HG02571 (cell line): Measurements from ENCODE around the gene FOXF1.

ENCODE experiments used
- ATAC-seq: cut with Tn5 transposase; IDR thresholded peaks from one replicate; pipeline ENCODE4 v1.9.1; 2021; ENCODE audit warnings: mild to moderate bottlenecking, moderate library complexity; ENCODE audit not compliant: unreplicated experiment

The FOXF1 gene

GRCh38 chr16:86492267-86492960 is 17.9 kb upstream of the FOXF1 start:
- ATAC-seq, result no peak

GRCh38 chr16:86492961-86493629 is 17.2 kb upstream of the FOXF1 start:
- ATAC-seq, result no peak

GRCh38 chr16:86494039-86494564 is 16.2 kb upstream of the FOXF1 start:
- ATAC-seq, result no peak

GRCh38 chr16:86494565-86495356 is 15.6 kb upstream of the FOXF1 start:
- no peak for ATAC-seq

GRCh38 chr16:86495357-86495701 is 15.0 kb upstream of the FOXF1 start:
- no peak for ATAC-seq

GRCh38 chr16:86495756-86496261 is 14.5 kb upstream of the FOXF1 start:
- no peak for ATAC-seq

- no peak for ATAC-seq
Measured at GRCh38 chr16:86496262-86496928, 13.9 kb upstream of the FOXF1 start.

GRCh38 chr16:86496929-86497461 is 13.3 kb upstream of the FOXF1 start:
- ATAC-seq, result no peak

- ATAC-seq, result no peak
Measured at GRCh38 chr16:86497551-86498021, 12.7 kb upstream of the FOXF1 start.

GRCh38 chr16:86498155-86498670 is 12.1 kb upstream of the FOXF1 start:
- ATAC-seq, result no peak

- no peak for ATAC-seq
Measured at GRCh38 chr16:86498671-86499439, 11.5 kb upstream of the FOXF1 start.

GRCh38 chr16:86499440-86499786 is 10.9 kb upstream of the FOXF1 start:
- ATAC-seq, result no peak

GRCh38 chr16:86499889-86500707 is 10.2 kb upstream of the FOXF1 start:
- ATAC-seq, result no peak

- no peak for ATAC-seq
Measured at GRCh38 chr16:86500708-86501510, 9.4 kb upstream of the FOXF1 start.

GRCh38 chr16:86501989-86502855 is 8.1 kb upstream of the FOXF1 start:
- ATAC-seq, result no peak

GRCh38 chr16:86502856-86503748 is 7.2 kb upstream of the FOXF1 start:
- ATAC-seq, result no peak
